WTC11 (cell line): ENCODE measurements around the gene DGKG. TPM values are rescaled to one million over a fixed set of nuclear protein-coding genes. Genes with fewer than 3 reads are reported as not detected.

Source experiments
- ATAC-seq: fragments of 200-7000 bp; cut with Tn5 transposase; 2 replicates; pipeline ENCODE4 v1.10.0; 2021; ENCODE audit warnings: mild to moderate bottlenecking, moderate library complexity
- CTCF ChIA-PET: fragments of 300-600 bp; sonication (Branson Sonifier 250); formaldehyde crosslinking; loops from one replicate; lab custom pipeline; 2021; ENCODE audit warnings: antibody characterized with exemption; lab: Charles Lee
- POLR2A ChIA-PET: fragments of 350-600 bp; sonication (Branson Sonifier 250); formaldehyde crosslinking; loops from one replicate; lab custom pipeline; 2021; ENCODE audit warnings: antibody characterized with exemption; lab: Charles Lee
- DNase-seq: peaks from one replicate; pipeline ENCODE4 v3.0.0; 2021; ENCODE audit warnings: low spot score
- H3K27ac Mint-ChIP-seq: 2 replicates; pipeline ENCODE4 v1.8.0; 2021; ENCODE audit warnings: mixed read lengths
- H3K27me3 Mint-ChIP-seq: 2 replicates; pipeline ENCODE4 v1.8.0; 2021; ENCODE audit warnings: low read depth, mild to moderate bottlenecking, moderate library complexity, mixed read lengths
- H3K36me3 Mint-ChIP-seq: 2 replicates; pipeline ENCODE4 v1.8.0; 2021; ENCODE audit warnings: mixed read lengths
- H3K4me1 Mint-ChIP-seq: 2 replicates; pipeline ENCODE4 v1.8.0; 2022; ENCODE audit warnings: mixed read lengths
- H3K4me3 Mint-ChIP-seq: 2 replicates; pipeline ENCODE4 v1.8.0; 2021; ENCODE audit warnings: mild to moderate bottlenecking, moderate library complexity, mixed read lengths
- H3K9me3 Mint-ChIP-seq: 2 replicates; pipeline ENCODE4 v1.8.0; 2021; ENCODE audit warnings: mixed read lengths
- CDX4 ChIP-seq: fragments of 250-450 bp; sonication (Bioruptor Pico); IDR thresholded peaks from 2 replicates; pipeline ENCODE4 v1.9.0; 2021; ENCODE audit warnings: moderate library complexity, mild to moderate bottlenecking, inconsistent platforms, borderline replicate concordance
- CREB1 ChIP-seq: sonication (generic); formaldehyde crosslinking; IDR thresholded peaks from 2 replicates; pipeline ENCODE4 v1.8.0; 2023; ENCODE audit warnings: mild to moderate bottlenecking, missing genetic modification reagents
- CREM ChIP-seq: sonication (generic); formaldehyde crosslinking; IDR thresholded peaks from 2 replicates; pipeline ENCODE4 v1.8.1; 2022; ENCODE audit warnings: mild to moderate bottlenecking, missing genetic modification reagents, moderate library complexity
- CTCF ChIP-seq: fragments of 200-600 bp; IDR thresholded peaks from 2 replicates; pipeline ENCODE4 v1.8.0; 2022; ENCODE audit warnings: antibody characterized with exemption
- EMX1 ChIP-seq: fragments of 250-450 bp; sonication (Bioruptor Pico); IDR thresholded peaks from 2 replicates; pipeline ENCODE4 v1.8.0; 2021; ENCODE audit warnings: mild to moderate bottlenecking
- ERG ChIP-seq: fragments of 250-450 bp; sonication (Bioruptor Pico); IDR thresholded peaks from 2 replicates; pipeline ENCODE4 v1.8.0; 2021; ENCODE audit warnings: mild to moderate bottlenecking
- FOXK1 ChIP-seq: sonication (generic); formaldehyde crosslinking; IDR thresholded peaks from 2 replicates; pipeline ENCODE4 v1.8.0; 2022; ENCODE audit warnings: mild to moderate bottlenecking, moderate library complexity, missing genetic modification reagents
- FOXP4 ChIP-seq: sonication (generic); formaldehyde crosslinking; IDR thresholded peaks from 2 replicates; pipeline ENCODE4 v1.8.0; 2022; ENCODE audit warnings: mild to moderate bottlenecking, missing genetic modification reagents
- MXD4 ChIP-seq: fragments of 250-450 bp; sonication (Bioruptor Pico); IDR thresholded peaks from 2 replicates; pipeline ENCODE4 v1.8.0; 2021; ENCODE audit warnings: mild to moderate bottlenecking, moderate library complexity, borderline replicate concordance
- PREB ChIP-seq: sonication (generic); formaldehyde crosslinking; IDR thresholded peaks from 2 replicates; pipeline ENCODE4 v1.8.1; 2022; ENCODE audit warnings: mild to moderate bottlenecking, missing genetic modification reagents, moderate library complexity, borderline replicate concordance
- RELA ChIP-seq: sonication (generic); formaldehyde crosslinking; IDR thresholded peaks from 2 replicates; pipeline ENCODE4 v1.8.1; 2022; ENCODE audit warnings: missing genetic modification reagents, mild to moderate bottlenecking, borderline replicate concordance
- TEAD4 ChIP-seq: sonication (generic); formaldehyde crosslinking; IDR thresholded peaks from 2 replicates; pipeline ENCODE4 v1.8.0; 2022; ENCODE audit warnings: mild to moderate bottlenecking, missing genetic modification reagents
- USF1 ChIP-seq: sonication (generic); formaldehyde crosslinking; IDR thresholded peaks from 2 replicates; pipeline ENCODE4 v1.8.0; 2022; ENCODE audit warnings: mild to moderate bottlenecking, missing genetic modification reagents
- ZBTB21 ChIP-seq: sonication (generic); formaldehyde crosslinking; IDR thresholded peaks from 2 replicates; pipeline ENCODE4 v1.8.1; 2023; ENCODE audit warnings: mild to moderate bottlenecking, missing genetic modification reagents, borderline replicate concordance
- ZMAT4 ChIP-seq: fragments of 250-450 bp; sonication (Bioruptor Pico); IDR thresholded peaks from 2 replicates; pipeline ENCODE4 v1.9.0; 2021; ENCODE audit warnings: mild to moderate bottlenecking
- ZNF121 ChIP-seq: sonication (generic); formaldehyde crosslinking; IDR thresholded peaks from 2 replicates; pipeline ENCODE4 v1.8.0; 2023; ENCODE audit warnings: missing genetic modification reagents
- ZNF232 ChIP-seq: sonication (generic); formaldehyde crosslinking; IDR thresholded peaks from 2 replicates; pipeline ENCODE4 v1.8.0; 2022; ENCODE audit warnings: mild to moderate bottlenecking, missing genetic modification reagents
- ZNF281 ChIP-seq: sonication (generic); formaldehyde crosslinking; IDR thresholded peaks from 2 replicates; pipeline ENCODE4 v1.8.0; 2023; ENCODE audit warnings: mild to moderate bottlenecking, missing genetic modification reagents
- total RNA-seq: library from RNA; stranded (reverse); gene quantifications from 3 replicates; pipeline ENCODE4 v1.2.3, GENCODE V29; 2021

DGKG gene
- total RNA-seq, 1 experiment from 2014 or later: 0.92 TPM

- no peak for TF ChIP-seq CDX4
These were observed 143.6 kb downstream of the DGKG start (continued) for GRCh38 chr3:186218421-186218820.

- no peak for TF ChIP-seq PREB (CRISPR knock-in tag)
- no peak for TF ChIP-seq CREM
- TF ChIP-seq FOXK1: no peak
- TF ChIP-seq ZMAT4 (CRISPR knock-in tag): no peak
- TF ChIP-seq CREB1 (CRISPR knock-in tag): no peak
- no peak for TF ChIP-seq TEAD4 (CRISPR knock-in tag)
- TF ChIP-seq USF1 (CRISPR knock-in tag): no peak
- Mint-ChIP-seq H3K4me1 (peaks cover 37% of the 10 kb centered on the region), H3K27me3 (no peaks in the 10 kb centered on the region), H3K4me3 (no peak overlapping the region), H3K36me3 (no peaks in the 10 kb centered on the region), H3K27ac (no peak overlapping the region), H3K9me3 (no peaks in the 10 kb centered on the region)
- no peak for DNase-seq
- CTCF ChIA-PET: interaction anchor here (1.0 to 1.2 kb wide), 2 partner anchors 24 to 43 kb away, joined by 5 read pairs; no protein-coding TSS in a partner anchor
- no peak for ATAC-seq
- POLR2A ChIA-PET: interaction anchor here (0.6 kb wide), 1 partner anchor 9 kb away, joined by 3 read pairs; no protein-coding TSS in a partner anchor
These were observed 144.2 kb downstream of the DGKG start for GRCh38 chr3:186217820-186218164.

- ATAC-seq (no peak), DNase-seq (no peak)
- Mint-ChIP-seq H3K27ac (no peak overlapping the region), H3K4me3 (no peak overlapping the region), H3K4me1 (peaks cover 37% of the 10 kb centered on the region), H3K9me3 (no peaks in the 10 kb centered on the region), H3K36me3 (no peaks in the 10 kb centered on the region), H3K27me3 (no peaks in the 10 kb centered on the region)
- ChIA-PET POLR2A (interaction anchor here (1.2 kb wide), 1 partner anchor 197 kb away, joined by 4 read pairs; no protein-coding TSS in a partner anchor), CTCF (interaction anchor here (0.8 to 1.7 kb wide), 7 partner anchors 9 to 449 kb away, joined by 3 to 6 read pairs (median 3); no protein-coding TSS in a partner anchor)
- TF ChIP-seq FOXP4 (CRISPR knock-in tag) (no peak), EMX1 (CRISPR knock-in tag) (no peak), MXD4 (CRISPR knock-in tag) (no peak), ZNF281 (CRISPR knock-in tag) (no peak), CTCF (no peak), ZNF232 (CRISPR knock-in tag) (no peak), ERG (CRISPR knock-in tag) (no peak), ZBTB21 (CRISPR knock-in tag) (no peak), RELA (no peak), ZNF121 (CRISPR knock-in tag) (no peak), ZMAT4 (CRISPR knock-in tag) (no peak)
These were observed 144.9 kb downstream of the DGKG start for GRCh38 chr3:186216900-186217819.
